CD1c-positive myeloid dendritic cell (primary cell): ENCODE measurements around the gene ACOT11.

Experiments used
- DNase-seq: peaks from one replicate; pipeline ENCODE4 v3.0.0-alpha.2; 2016; ENCODE audit errors: extremely low spot score

The ACOT11 gene

DNA sequence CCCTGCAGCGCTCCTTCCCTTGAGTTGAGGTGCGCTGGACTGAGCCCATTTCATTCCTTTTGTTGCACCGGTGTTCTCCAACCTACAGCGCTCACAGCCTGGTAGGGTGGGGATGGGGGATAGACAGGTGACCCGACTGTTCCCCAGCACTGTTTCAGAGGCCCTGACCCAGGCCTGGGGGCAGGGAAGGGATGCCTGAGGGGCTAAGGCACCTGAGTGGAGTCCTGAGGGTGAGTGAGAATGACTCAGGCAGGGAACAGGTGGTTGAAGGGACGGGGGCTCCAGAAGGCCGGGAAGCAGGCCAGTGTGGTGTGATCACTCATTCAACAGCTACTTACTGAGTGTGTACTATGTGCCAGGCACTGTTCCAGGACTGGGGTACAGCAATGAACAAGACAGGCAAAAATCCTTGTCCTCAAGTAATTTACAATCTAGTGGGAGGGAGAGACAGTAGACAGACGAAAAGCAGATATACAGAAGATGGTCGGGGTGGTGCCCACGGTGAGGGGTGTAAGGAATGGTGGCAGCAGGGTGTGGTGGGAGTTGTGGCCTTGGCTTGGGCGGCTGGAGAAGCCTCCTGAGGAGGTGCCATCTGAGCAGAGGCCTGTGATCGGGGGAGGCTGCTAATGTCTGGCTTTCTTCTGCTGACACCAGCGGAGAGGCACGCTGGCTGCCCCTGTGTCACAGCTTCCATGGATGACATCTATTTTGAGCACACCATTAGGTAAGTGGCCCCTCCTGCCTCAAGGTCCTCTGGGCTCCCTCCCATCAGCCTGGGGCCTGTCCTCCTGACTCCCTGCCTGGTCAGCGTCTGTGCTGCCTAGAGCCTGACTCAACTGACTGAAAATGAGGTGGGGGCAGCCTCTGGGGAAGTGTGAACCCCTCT, 37.4 kb downstream of the ACOT11 start:
- DNase-seq: no peak

DNA sequence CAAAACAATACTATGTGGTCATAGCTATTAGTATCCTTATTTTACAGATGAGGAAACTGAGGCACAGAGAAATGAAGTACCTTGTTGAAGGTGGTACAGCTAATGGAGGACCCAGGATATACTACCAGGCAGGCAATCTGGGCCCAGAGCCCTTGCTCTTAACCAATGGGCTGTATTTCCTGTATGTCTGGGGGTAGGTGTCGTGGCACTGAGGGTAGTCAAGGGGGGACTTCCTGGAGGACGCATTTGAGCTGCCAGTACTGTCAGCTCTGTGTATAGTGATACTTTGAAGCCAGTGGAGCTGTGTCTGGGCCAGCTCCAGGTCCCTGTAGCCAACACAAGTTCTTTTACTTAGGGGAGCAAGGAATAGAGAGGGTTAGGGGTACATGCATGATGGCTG, 40.3 kb downstream of the ACOT11 start:
- DNase-seq: no peak

DNA sequence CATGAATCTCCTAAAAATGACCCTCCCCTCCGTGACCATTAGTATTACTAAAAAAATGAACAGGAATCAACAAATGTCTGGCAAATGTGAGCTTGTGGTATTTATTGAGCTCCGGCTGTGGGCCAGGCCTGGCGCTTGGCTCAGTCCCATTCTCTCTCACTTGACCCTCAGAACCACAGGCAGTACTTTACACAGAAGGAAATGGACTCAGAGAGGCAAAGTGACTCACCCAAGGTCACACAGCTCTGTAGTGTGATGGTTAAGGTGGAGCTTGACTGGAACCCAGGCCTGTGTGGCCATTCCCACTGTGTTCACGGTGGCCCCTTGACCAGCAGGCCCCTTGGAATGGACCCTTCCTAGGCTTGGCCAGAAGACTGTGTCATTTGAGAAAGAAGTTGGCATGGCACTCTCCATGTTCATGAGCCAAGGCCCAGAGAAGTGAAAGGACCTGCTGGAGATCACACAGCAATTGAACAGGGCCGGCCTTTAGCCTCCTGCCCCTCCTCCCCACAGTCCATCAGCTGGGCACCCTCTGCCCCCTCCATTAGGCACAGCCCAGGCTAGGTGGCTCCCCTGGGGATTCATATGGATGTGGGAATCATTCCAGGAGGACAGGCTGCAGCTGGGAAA, 43.2 kb downstream of the ACOT11 start:
- no peak for DNase-seq

DNA sequence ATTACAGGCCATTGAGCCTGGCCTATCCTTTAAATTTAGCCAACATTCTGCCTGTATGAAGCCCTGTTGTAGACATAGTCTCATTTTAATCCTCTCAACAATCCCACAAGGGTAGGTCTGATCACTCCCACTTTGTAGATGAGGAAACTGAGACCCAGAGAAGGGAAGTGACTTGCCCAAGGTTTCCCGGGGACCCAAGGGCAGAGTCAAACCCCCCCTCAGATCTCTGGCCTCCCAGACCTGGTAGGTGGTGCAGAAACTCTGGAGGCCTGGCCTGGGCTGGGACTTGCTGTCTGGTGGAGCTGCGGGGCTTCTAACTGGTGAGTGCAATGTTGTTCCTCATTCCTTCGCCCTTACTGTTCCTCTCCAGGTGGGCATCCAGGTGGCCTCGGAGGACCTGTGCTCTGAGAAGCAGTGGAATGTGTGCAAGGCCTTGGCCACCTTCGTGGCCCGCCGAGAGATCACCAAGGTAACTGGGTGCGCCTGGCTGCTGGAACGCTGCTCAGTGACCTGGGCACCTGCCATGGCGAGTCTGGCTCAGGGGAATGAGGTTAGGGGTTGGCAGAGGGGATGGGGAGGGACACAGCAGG, 45.6 kb downstream of the ACOT11 start:
- no peak for DNase-seq

DNA sequence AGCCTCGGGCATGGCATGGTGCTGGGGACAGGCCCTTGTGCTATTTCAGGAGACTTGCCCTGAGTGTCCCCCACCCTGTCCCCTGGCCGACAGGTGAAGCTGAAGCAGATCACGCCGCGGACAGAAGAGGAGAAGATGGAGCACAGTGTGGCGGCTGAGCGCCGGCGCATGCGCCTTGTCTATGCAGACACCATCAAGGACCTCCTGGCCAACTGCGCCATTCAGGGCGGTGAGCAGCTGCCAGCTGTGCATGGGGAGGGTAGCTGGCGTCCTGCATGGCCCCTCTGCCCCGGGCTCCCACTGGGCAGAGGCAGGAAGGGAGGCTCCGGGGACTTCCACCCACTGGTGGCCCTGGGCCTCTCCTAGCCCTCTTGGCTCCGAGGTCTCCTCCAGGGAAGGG, 46.4 kb downstream of the ACOT11 start:
- DNase-seq: no peak

DNA sequence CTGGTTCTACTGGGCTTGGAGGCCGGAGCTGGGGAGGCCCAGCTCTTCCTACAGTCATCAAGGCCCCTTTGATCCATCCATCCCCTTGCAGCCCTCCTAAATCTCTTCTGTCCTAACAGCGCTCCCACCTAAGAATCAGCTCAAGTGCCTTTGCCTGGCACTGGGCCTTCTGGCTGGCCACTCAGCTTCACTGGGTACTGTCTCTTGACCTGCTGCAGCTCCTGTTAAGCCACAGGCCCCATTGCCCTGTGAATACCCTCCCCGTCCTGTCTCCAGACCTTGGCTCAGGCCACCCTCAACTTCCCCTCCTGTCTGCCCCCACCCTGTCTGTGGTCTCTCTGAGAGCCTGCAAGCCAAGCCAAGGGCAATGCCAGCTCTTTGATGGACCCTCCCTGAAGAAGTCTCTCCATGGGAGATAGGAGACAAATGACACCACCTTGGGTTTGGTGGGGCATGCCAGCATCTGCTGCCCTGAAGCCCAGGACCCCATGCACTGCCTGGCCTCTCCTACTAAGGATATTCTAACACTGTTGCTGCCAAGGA, 48.0 kb downstream of the ACOT11 start:
- DNase-seq: no peak

- no peak for DNase-seq
These were observed 48.7 kb downstream of the ACOT11 start for GRCh38 chr1:54596756-54597155.

GRCh38 chr1:54597455-54598030, 49.5 kb downstream of the ACOT11 start:
- no peak for DNase-seq

DNA sequence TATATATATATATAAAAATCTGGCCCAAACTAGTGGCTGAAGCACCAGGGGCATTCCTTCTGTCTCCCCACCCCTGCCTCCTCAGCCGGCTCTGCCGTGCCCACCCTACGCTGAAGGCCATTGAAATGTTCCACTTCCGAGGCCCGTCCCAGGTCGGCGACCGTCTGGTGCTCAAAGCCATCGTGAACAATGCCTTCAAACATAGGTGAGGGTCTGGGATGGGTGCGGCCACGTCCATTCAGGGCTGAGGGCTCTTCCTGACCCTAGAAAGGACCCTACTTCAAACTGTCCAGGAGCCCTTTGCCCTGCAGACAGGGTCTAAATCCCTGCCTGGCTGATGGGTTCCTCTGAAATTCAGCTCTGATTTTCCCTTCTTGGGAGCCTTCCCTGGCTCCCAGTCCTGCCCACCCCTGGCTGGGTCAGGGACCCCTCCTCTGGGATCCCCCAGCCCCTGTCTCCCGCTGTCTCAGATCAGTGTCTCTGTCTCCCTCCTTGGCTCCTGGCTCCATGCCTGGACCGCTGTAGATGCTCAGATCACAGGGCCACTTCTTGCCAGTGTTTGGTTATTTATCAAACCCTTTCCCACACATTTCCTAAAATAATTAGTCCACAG, 51.3 kb downstream of the ACOT11 start:
- DNase-seq: no peak

GRCh38 chr1:54600947-54601721, 53.1 kb downstream of the ACOT11 start:
- no peak for DNase-seq

DNA sequence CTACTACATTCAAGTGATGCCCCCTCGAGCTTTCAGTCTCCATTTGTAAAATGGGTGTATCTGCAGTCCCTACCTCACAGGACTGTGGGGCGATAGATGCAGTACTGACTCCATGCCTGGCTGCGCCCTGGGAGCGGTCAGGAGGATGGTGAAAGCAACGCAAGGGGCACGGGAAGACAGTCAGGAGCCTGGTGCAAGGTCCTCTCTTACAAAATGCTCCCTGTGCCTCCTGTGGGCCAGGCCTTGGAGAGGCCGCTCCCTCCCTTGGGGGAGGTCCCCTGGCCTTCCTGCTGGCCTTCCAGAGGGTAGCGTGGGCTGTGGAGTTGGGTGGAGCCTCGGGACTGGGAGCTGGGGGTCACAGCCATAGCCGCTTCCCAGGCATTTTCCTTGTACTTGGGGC, 53.7 kb downstream of the ACOT11 start:
- no peak for DNase-seq

GRCh38 chr1:54602554-54602953, 54.5 kb downstream of the ACOT11 start:
- DNase-seq: no peak

DNA sequence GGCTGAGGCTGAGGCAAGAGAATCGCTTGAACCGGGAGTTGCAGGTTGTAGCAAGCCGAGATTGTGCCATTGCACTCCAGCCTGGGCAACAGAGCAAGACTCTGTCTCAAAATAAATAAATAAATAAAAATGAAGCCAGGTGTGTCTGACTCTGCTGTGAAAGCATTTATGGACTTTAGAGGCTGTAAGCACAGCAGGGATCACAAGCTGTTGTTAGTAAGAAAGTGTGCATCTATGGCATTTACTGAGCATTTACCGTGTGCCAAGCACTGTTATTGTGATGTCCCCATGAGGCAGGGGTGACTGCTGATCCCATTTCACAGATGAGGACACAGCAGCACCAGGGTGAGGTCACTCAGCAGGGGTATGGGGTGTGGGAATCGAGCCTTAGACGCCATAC, 55.2 kb downstream of the ACOT11 start:
- DNase-seq: no peak

GRCh38 chr1:54604051-54604450, 56.0 kb downstream of the ACOT11 start:
- DNase-seq: no peak

- no peak for DNase-seq
These were observed 56.7 kb downstream of the ACOT11 start for GRCh38 chr1:54604572-54605370.

GRCh38 chr1:54606096-54606989, 58.3 kb downstream of the ACOT11 start:
- DNase-seq: no peak

DNA sequence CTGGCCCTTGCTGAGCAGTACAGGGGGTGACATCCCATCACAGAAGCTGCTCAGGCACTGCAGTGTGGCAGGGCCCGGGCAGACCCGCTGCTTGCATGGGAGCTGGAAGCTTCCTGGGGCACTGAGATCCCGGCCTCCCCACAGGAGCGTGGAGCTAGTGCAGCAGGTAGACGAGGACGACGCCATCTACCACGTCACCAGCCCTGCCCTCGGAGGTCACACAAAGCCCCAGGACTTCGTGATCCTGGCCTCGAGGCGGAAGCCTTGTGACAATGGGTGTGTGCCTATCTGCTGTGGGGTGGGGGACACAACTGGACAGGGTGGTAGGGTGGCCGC, 58.9 kb downstream of the ACOT11 start:
- no peak for DNase-seq

DNA sequence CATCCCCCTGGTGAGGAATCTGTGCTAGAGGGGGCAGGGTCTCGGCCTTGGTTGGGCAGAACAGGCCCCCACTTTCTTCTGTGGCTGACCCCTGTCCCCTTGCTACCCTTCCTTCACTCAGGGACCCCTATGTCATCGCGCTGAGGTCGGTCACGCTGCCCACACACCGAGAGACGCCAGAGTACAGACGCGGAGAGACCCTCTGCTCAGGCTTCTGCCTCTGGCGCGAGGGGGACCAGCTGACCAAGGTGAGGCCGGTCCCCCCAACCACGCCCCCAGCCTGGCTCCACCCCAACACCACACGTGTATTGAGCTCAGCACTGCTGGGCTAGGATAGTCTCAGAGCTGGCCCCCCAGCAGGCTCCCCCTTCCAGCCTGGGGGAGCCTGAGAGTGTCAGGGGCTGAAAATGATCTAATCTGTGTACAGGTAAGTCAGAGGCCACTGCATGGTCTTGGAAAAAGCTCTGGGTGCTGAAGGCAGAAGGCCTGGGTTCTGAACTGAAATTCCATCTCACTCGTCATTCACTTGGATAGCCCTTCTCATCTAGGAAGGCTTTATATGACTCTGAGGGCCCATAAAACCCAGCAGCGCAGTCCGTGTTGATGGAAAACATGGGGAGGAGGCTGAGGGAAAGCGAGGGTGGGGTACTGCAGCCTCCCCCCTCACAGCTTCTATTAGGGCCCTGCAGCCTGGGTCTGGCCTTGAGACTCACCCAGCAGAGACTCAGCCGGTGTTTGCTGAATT, 60.0 kb downstream of the ACOT11 start:
- DNase-seq: no peak
